IPS-20b (cell line): ENCODE results near the gene RPS6KA5.
"Not testable (repeated sequence)": the region's sequence is repeated elsewhere in the genome, so short reads cannot be mapped to it uniquely, and the experiment has no call there.

ENCODE experiments used
- H3K27ac ChIP-seq: one replicate; pipeline ENCODE4 v1.5.1; 2013; ENCODE audit warnings: low read length
- H3K27me3 ChIP-seq: 2 replicates; pipeline ENCODE4 v1.6.1; 2013; ENCODE audit warnings: mild to moderate bottlenecking, low read length, inconsistent platforms; ENCODE audit not compliant: insufficient read depth
- H3K36me3 ChIP-seq: 2 replicates; pipeline ENCODE4 v1.6.1; 2013; ENCODE audit warnings: low read depth, mild to moderate bottlenecking, inconsistent platforms, low read length, moderate library complexity; ENCODE audit not compliant: insufficient read depth
- H3K4me1 ChIP-seq: 2 replicates; pipeline ENCODE4 v1.6.1; 2013; ENCODE audit warnings: mild to moderate bottlenecking, control low read depth, inconsistent platforms, low read length, moderate library complexity; ENCODE audit not compliant: insufficient read depth
- H3K4me3 ChIP-seq: 2 replicates; pipeline ENCODE4 v1.5.1; 2013; ENCODE audit warnings: mild to moderate bottlenecking, low read length, inconsistent platforms
- H3K9ac ChIP-seq: 2 replicates; pipeline ENCODE4 v1.6.1; 2013; ENCODE audit warnings: low read depth, mild to moderate bottlenecking, inconsistent platforms, low read length, moderate library complexity
- H3K9me3 ChIP-seq: 2 replicates; pipeline ENCODE4 v1.6.1; 2013; ENCODE audit warnings: mild to moderate bottlenecking, low read depth, low read length, inconsistent platforms; ENCODE audit not compliant: insufficient read depth

Gene RPS6KA5

DNA sequence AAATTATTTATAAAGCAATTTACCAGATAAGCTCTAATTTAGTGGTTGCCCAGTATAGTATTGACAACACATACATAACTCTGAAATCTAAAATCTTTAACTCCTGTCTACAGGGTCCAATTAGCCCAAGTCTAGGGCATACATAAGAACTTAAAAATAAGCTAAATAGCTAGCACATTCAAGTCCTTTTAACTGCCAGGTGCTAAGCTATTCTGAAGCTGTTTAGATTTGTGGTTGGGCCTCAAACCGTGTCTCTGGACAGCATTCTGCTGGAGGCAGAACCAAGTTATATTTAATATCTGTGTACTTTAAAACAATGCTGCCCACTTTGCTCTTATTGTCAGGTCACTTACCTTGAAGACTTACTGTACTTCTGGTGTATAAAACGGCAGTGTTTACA lies 19.0 kb downstream of the RPS6KA5 start:
- no peak overlapping the region for H3K9ac ChIP-seq
- no peaks in the 10 kb centered on the region for H3K36me3 ChIP-seq
- H3K4me3 ChIP-seq, result no peak overlapping the region
- H3K27ac ChIP-seq, result no peak overlapping the region
- H3K4me1 ChIP-seq, result no peaks in the 10 kb centered on the region
- no peaks in the 10 kb centered on the region for H3K9me3 ChIP-seq
- H3K27me3 ChIP-seq, result no peaks in the 10 kb centered on the region

GRCh38 chr14:91040545-91040944 lies 19.9 kb downstream of the RPS6KA5 start:
- Histone ChIP-seq H3K27me3 (no peaks in the 10 kb centered on the region), H3K27ac (no peak overlapping the region), H3K9ac (no peak overlapping the region), H3K4me1 (no peaks in the 10 kb centered on the region), H3K36me3 (no peaks in the 10 kb centered on the region), H3K9me3 (no peaks in the 10 kb centered on the region), H3K4me3 (no peak overlapping the region)

DNA sequence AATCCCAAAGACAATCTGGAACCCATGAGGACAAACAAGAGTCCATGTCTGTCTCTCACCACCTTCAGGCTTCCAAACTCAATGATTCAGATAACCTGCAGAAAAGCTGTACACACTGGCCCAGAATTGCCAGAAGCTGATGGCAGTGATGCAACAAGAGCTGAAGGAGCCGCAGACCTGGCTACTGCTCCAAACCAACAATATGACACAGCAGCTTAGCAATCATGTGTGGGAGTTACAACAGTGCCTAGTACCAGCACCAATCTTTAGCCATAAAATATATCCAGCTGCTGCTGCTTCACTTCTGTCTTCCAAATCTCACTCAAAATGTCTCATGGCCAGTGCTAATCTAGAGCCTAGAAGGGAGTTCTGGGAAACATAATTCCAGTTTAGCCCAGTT lies 22.0 kb downstream of the RPS6KA5 start:
- no peaks in the 10 kb centered on the region for H3K9me3 ChIP-seq
- no peaks in the 10 kb centered on the region for H3K36me3 ChIP-seq
- H3K27ac ChIP-seq, result no peak overlapping the region
- H3K9ac ChIP-seq, result no peak overlapping the region
- H3K4me3 ChIP-seq, result no peak overlapping the region
- H3K27me3 ChIP-seq, result no peaks in the 10 kb centered on the region
- no peaks in the 10 kb centered on the region for H3K4me1 ChIP-seq

- no peak overlapping the region for H3K4me3 ChIP-seq
- H3K4me1 ChIP-seq, result no peaks in the 10 kb centered on the region
- no peaks in the 10 kb centered on the region for H3K9me3 ChIP-seq
- no peaks in the 10 kb centered on the region for H3K27me3 ChIP-seq
- no peak overlapping the region for H3K27ac ChIP-seq
- no peaks in the 10 kb centered on the region for H3K36me3 ChIP-seq
- no peak overlapping the region for H3K9ac ChIP-seq
Observed at GRCh38 chr14:91036741-91037469, 23.5 kb downstream of the RPS6KA5 start.

- Histone ChIP-seq H3K4me1 (no peaks in the 10 kb centered on the region), H3K9ac (no peak overlapping the region), H3K9me3 (no peaks in the 10 kb centered on the region), H3K36me3 (no peaks in the 10 kb centered on the region), H3K27ac (no peak overlapping the region), H3K27me3 (no peaks in the 10 kb centered on the region), H3K4me3 (no peak overlapping the region)
Observed at GRCh38 chr14:91035855-91036254, 24.6 kb downstream of the RPS6KA5 start.

DNA sequence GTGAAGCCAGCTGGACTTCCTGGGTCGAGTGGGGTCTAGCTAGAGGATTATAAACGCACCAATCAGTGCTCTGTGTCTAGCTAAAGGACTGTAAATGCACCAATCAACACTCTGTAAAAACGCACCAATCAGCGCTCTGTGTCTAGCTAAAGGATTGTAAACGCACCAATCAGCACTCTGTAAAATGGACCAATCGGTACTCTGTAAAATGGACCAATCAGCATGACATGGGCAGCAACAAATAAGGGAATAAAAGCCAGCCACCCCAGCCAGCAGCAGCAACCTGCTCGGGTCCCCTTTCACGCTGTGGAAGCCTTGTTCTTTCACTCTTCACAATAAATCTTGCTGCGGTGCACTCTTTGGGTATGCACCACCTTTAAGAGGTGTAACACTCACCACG lies 26.1 kb downstream of the RPS6KA5 start:
- not testable (repeated sequence) for H3K27me3 ChIP-seq, H3K9ac ChIP-seq, H3K9me3 ChIP-seq, H3K27ac ChIP-seq, H3K36me3 ChIP-seq, H3K4me1 ChIP-seq, H3K4me3 ChIP-seq

GRCh38 chr14:91032248-91032647 lies 28.2 kb downstream of the RPS6KA5 start:
- Histone ChIP-seq H3K36me3 (no peaks in the 10 kb centered on the region), H3K27me3 (no peaks in the 10 kb centered on the region), H3K4me3 (no peak overlapping the region), H3K27ac (no peak overlapping the region), H3K9ac (no peak overlapping the region), H3K4me1 (peaks cover 9% of the 10 kb centered on the region; the same call in 1 of the 2 replicates), H3K9me3 (no peaks in the 10 kb centered on the region)

DNA sequence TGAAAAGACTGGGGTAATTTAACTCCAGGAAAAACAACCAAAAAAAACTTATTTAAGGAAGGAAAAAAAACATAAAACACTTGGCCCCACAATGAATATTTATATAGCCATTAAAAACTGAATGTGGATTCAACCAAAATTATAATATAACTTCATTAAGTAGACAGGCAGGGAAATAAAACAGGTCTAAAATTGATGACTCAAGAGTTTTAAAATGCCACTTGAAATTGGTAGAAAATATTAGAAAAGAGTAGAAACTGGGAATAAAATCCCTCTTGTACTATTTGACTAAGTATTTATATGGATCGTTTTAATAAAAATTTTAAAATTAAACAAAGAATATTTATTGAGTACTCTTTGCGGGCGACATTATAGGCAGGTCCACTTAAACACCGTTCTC lies 28.8 kb downstream of the RPS6KA5 start:
- Histone ChIP-seq H3K36me3 (no peaks in the 10 kb centered on the region), H3K4me1 (peaks cover 9% of the 10 kb centered on the region; the same call in 1 of the 2 replicates), H3K9ac (no peak overlapping the region), H3K4me3 (no peak overlapping the region), H3K27me3 (no peaks in the 10 kb centered on the region), H3K9me3 (no peaks in the 10 kb centered on the region), H3K27ac (no peak overlapping the region)

GRCh38 chr14:91029456-91030217 lies 30.8 kb downstream of the RPS6KA5 start:
- Histone ChIP-seq H3K4me1 (peaks cover 9% of the 10 kb centered on the region; the same call in 1 of the 2 replicates), H3K4me3 (no peak overlapping the region), H3K27me3 (no peaks in the 10 kb centered on the region), H3K9ac (no peak overlapping the region), H3K36me3 (no peaks in the 10 kb centered on the region), H3K27ac (no peak overlapping the region), H3K9me3 (no peaks in the 10 kb centered on the region)

- no peaks in the 10 kb centered on the region for H3K36me3 ChIP-seq
- peaks cover 9% of the 10 kb centered on the region; the same call in 1 of the 2 replicates for H3K4me1 ChIP-seq
- no peak overlapping the region for H3K9ac ChIP-seq
- H3K9me3 ChIP-seq, result no peaks in the 10 kb centered on the region
- no peak overlapping the region for H3K4me3 ChIP-seq
- no peaks in the 10 kb centered on the region for H3K27me3 ChIP-seq
- H3K27ac ChIP-seq, result no peak overlapping the region
Observed at GRCh38 chr14:91027561-91027960, 32.9 kb downstream of the RPS6KA5 start.

GRCh38 chr14:91022622-91023028 lies 37.8 kb downstream of the RPS6KA5 start:
- H3K4me3 ChIP-seq, H3K9ac ChIP-seq, H3K9me3 ChIP-seq, H3K27ac ChIP-seq, H3K27me3 ChIP-seq, H3K36me3 ChIP-seq, H3K4me1 ChIP-seq: not testable (repeated sequence)

DNA sequence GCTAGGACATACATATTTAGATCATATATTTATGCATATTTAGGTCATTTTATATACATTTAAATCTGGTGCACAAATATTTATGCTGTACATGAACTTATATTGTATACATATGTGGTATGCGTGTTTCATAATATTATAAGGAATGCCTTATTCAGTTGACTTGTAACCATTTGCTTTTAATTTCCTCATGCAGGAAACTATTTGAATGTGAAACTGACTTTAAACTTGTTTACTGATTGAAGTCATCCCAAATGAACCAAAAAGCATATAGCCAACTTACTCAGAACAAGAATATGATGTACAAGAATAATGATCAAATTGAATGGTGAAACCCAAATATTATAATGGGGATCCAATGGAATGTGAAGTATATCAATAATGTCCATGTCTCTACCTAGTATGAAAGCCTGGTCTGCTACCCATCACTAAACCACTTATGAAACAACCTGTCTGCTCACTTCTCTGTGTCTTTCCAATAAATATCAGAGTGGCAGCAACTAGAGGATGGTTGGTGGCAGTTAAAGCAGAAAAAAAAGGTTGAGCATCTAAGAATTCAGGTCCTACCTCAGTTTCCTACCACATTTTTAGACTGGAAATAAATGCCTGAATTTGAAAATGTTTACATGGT lies 38.3 kb downstream of the RPS6KA5 start:
- Histone ChIP-seq H3K27me3 (no peaks in the 10 kb centered on the region), H3K4me3 (no peak overlapping the region), H3K9ac (no peak overlapping the region), H3K27ac (no peak overlapping the region), H3K9me3 (no peaks in the 10 kb centered on the region), H3K36me3 (no peaks in the 10 kb centered on the region), H3K4me1 (no peaks in the 10 kb centered on the region)
